Astrocyte (in vitro differentiated cells and primary cell): Measurements from ENCODE around the gene PAIP2.

Source experiments
- EZH2 ChIP-seq: IDR thresholded peaks from 2 replicates; pipeline ENCODE4 v1.6.1; 2012; ENCODE audit warnings: mild to moderate bottlenecking, low read length, inconsistent platforms; ENCODE audit not compliant: insufficient read depth
- TF ChIP-seq, protein P1 (sequence below): IDR thresholded peaks from 2 replicates; pipeline ENCODE4 v1.5.1; 2011; ENCODE audit warnings: low read depth, mild to moderate bottlenecking, inconsistent platforms, low read length, moderate library complexity; ENCODE audit not compliant: insufficient read depth

DNA sequence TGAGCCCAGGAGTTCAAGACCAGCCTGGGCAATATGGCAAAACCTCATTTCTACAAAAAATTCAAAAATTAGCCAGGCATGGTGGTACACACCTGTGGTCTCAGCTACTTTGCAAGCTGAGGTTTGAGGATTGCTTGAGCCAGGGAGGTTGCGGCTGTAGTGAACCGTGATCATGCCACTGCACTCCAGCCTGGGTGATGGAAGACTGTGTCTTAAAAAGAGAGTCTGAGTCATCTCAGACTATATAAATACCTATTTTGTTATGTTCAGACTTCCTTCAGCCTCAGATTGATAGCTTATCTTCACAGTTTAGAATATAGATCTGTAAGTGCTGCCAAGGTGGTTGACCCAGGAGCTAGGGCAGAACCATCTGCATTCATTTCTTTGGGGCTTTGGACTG lies 1.6 kb upstream of the PAIP2 start:
- TF ChIP-seq, protein P1, sequence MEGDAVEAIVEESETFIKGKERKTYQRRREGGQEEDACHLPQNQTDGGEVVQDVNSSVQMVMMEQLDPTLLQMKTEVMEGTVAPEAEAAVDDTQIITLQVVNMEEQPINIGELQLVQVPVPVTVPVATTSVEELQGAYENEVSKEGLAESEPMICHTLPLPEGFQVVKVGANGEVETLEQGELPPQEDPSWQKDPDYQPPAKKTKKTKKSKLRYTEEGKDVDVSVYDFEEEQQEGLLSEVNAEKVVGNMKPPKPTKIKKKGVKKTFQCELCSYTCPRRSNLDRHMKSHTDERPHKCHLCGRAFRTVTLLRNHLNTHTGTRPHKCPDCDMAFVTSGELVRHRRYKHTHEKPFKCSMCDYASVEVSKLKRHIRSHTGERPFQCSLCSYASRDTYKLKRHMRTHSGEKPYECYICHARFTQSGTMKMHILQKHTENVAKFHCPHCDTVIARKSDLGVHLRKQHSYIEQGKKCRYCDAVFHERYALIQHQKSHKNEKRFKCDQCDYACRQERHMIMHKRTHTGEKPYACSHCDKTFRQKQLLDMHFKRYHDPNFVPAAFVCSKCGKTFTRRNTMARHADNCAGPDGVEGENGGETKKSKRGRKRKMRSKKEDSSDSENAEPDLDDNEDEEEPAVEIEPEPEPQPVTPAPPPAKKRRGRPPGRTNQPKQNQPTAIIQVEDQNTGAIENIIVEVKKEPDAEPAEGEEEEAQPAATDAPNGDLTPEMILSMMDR = no peak
- TF ChIP-seq EZH2 = no peak
